NCI-H2227 (cell line): ENCODE results near the gene PAIP2B.

Experiments used
- DNase-seq: peaks from one replicate; lab custom pipeline; 2025; ENCODE audit not compliant: unreplicated experiment; lab: John Stamatoyannopoulos, UW

Gene PAIP2B

GRCh38 chr2:71154798-71155197 is 72.1 kb downstream of the PAIP2B start:
- no peak for DNase-seq

GRCh38 chr2:71154279-71154678 is 72.6 kb downstream of the PAIP2B start:
- no peak for DNase-seq

GRCh38 chr2:71153585-71154224 is 73.2 kb downstream of the PAIP2B start:
- DNase-seq, result no peak

DNA sequence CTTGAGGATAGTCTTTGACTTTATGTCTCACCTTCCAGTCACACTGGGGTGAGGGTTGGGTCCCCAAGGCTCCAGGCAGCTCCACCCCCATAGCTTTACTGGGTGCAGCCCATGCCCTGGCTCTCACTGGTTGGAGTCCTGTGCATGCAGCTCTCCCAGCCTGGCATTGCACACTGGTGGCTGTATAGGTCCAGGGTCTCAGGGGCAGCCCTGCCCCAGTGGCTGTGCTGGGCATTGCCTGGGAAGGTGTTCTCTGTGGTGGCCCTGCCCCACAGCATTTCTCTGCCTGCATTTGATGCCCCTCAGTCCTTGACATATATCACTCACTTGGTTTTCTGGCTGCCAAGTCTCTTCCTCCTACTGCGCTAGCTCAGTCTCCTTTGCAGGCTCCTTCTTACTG is 75.3 kb downstream of the PAIP2B start:
- no peak for DNase-seq

GRCh38 chr2:71150082-71150816 is 76.7 kb downstream of the PAIP2B start:
- DNase-seq, result no peak

- no peak for DNase-seq
Observed at GRCh38 chr2:71148506-71149063, 78.3 kb downstream of the PAIP2B start.

DNA sequence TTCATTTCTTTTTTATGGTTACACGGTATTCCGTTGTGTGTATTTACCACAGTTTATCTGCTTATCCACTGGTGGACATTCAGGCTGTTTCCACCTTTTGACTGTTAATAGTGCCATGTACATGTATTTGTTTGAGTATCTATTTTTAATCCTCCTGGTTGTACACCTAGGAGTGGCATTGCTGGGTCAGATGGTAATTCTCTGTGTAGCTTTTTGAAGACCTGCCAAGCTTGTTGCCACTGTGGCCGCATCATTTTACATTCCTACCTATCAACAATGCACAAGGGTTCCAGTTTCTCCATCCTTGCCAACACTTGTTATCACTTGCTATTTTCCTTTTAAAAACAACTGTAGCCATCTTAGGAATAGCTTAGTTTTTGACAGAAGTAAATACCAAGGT is 83.1 kb downstream of the PAIP2B start:
- DNase-seq, result no peak

DNA sequence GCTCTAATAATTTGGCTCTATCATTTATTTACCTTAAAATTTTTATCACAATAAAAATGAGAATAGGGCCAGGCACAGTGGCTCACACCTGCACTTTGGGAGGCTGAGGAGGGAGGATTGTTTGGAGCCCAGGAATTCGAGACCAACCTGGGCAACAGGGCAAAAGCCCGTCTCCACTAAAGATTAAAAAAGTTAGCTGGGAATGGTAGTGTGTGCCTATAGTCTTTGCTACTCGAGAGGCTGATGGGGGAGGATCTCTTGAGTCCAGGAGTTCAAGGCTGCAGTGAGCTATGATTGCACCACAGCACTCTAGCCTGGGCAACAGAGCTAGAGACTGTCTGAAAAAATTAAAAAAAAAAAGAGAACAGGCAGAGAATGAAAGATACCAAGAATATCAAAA is 90.7 kb downstream of the PAIP2B start:
- no peak for DNase-seq

GRCh38 chr2:71133603-71134002 is 93.3 kb downstream of the PAIP2B start:
- no peak for DNase-seq
